GM12872 (cell line): ENCODE data around the gene ACSBG1.

Experiments
- TF ChIP-seq, protein P1 (sequence below): IDR thresholded peaks from 3 replicates; pipeline ENCODE4 v1.5.1; 2011; ENCODE audit warnings: low read depth, mild to moderate bottlenecking, low read length, moderate library complexity; ENCODE audit not compliant: insufficient read depth

Gene ACSBG1

DNA sequence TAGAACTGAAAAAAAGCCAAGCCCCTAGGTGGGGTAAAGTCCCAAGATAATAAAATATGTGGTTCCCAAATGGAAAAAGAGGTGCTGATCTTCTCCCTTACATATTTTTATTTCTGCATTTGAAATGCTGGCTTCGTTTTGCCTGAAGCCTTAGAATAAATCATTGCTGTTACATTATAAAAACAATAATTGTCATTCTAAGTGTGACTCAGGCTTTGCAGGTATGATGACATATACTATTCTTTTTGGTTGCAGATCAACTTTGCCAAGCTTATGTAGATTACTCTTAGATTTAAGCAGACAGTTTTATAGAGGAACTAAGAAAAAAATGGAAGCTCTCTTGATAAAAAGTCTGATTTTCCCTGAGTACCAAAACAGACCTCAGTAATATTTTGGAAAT lies 77.7 kb downstream of the ACSBG1 start:
- TF ChIP-seq, protein P1, sequence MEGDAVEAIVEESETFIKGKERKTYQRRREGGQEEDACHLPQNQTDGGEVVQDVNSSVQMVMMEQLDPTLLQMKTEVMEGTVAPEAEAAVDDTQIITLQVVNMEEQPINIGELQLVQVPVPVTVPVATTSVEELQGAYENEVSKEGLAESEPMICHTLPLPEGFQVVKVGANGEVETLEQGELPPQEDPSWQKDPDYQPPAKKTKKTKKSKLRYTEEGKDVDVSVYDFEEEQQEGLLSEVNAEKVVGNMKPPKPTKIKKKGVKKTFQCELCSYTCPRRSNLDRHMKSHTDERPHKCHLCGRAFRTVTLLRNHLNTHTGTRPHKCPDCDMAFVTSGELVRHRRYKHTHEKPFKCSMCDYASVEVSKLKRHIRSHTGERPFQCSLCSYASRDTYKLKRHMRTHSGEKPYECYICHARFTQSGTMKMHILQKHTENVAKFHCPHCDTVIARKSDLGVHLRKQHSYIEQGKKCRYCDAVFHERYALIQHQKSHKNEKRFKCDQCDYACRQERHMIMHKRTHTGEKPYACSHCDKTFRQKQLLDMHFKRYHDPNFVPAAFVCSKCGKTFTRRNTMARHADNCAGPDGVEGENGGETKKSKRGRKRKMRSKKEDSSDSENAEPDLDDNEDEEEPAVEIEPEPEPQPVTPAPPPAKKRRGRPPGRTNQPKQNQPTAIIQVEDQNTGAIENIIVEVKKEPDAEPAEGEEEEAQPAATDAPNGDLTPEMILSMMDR: no peak

DNA sequence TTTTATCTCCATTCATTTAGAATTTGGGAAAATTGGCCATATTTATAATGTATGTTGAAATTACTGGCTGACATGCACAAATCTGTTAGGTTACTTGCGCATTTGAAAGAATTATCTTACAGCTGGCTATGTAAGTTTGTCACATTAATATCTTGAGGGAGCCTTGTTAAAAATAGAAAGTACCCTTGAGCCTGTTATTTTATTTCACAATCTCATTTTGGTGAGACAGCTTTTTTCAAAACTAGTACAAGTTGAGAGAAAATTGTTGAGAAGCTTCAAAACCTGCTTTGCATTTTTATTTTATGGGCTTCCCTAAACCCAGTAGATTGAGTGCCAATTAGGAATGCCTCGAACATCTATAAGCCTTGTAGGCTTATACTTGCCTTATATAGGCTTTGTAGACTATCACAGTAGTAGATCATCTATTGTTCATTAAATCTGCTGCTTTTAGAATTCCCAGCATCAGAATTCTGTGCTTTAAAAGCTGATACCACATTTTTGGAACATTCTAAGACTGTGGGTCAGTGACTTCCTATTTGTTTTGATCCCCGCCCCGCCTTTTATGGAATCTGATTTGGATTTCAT lies 78.9 kb downstream of the ACSBG1 start:
- TF ChIP-seq, protein P1: no peak

DNA sequence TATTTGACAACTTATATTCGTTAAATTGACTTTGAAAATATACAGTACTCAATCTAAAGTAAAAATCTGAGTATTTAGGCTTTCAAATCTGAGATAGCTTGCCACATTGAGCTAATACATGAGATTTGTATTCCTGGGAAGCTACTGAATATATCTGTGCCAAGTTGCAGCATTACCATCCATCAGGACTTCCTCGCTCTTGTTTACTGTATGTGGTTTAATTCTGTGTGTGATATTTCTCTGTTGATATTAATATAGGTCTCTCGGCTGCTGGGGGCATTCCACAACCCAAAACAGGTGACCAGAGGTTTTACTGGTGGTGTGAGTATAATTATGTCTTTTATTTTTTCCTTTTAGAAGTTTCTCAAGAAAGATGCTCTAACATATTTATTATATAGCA lies 79.4 kb downstream of the ACSBG1 start:
- TF ChIP-seq, protein P1: no peak

DNA sequence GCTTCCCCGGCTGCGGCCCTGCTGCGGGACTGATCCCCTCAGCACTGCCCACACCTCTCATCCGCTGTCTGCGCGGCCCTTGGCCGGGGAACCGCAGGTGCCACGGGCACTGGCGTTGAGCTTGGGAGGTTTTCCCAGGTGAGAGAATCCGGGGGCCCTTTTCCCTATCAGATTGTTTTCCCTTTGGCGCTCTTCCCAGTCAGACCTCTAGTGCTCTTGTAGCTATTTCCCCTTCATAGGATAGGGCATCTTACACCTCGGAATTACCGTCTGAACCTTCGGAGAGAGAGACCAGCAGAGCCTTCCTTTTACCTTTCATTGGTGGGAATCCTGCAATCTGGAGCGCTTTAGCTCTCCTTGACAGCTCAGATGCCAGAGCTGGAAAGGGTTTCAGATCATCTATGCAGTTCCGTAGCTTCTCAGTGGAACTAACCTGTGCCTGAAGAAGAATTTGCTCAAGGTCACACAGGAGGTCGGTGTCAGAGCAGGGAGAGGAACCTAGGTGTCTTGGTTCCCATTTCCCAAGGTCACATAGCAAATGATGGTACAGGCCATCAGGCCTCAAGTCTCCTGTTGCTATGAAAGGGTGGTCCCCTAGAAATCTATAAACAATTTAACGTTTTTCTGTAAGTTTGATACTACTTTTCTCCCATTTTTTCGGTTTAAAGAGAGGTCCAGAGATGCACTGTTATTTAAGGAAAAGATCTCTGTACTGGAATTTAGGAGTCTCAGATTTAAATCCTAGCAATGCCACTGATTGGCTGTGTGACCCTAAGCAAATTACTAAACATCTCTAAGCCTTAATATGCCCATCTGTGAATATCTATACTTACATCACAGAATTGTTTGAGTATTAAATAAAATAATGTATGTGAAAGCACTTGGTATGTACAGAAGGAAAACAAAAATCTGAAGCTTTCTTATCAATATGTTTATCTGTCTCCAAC lies 84.3 kb downstream of the ACSBG1 start:
- TF ChIP-seq, protein P1: no peak

DNA sequence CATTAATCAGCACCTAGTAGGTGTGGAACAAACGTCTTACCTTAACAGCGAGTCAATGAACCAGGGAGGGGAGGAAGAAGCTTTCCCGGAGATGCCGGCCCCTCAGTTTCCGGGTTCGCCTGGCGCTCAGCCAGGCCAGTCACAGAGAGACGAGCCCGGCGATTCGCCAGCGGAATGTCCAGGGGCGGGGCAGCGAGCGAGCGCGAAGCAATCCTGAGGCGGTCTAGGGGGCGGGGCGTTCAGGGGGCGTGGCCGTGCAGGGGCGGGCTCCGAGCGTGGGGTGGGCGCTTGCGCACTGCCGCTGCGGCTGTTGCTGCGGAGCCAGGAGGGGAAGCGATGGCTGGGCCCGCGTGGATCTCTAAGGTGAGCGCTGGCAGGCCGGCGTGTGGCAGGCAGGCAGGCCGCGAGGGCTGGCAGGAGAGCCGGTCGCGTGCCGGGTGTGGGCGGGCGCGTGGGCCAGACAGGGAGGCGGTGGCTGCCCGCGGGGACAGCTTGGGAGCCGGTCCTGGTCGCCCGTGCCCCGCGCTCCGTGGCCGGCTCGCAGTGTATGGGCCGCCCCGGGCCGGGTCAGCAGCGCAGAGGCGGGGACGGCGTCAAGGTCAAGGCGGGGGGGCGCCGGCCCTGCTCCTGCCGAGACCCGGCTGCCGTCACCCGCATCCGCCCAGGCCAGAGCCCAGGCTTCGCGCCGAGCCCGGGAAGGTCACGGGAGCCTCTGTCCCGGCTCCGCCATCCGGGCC lies 85.1 kb downstream of the ACSBG1 start, which contains the start of gene IDH3A:
Gene IDH3A, plus strand, starts transcription at position 295 of the 737 bp plus-strand sequence. Its CDS starts 42 bp downstream, at position 337.
- TF ChIP-seq, protein P1: no peak

DNA sequence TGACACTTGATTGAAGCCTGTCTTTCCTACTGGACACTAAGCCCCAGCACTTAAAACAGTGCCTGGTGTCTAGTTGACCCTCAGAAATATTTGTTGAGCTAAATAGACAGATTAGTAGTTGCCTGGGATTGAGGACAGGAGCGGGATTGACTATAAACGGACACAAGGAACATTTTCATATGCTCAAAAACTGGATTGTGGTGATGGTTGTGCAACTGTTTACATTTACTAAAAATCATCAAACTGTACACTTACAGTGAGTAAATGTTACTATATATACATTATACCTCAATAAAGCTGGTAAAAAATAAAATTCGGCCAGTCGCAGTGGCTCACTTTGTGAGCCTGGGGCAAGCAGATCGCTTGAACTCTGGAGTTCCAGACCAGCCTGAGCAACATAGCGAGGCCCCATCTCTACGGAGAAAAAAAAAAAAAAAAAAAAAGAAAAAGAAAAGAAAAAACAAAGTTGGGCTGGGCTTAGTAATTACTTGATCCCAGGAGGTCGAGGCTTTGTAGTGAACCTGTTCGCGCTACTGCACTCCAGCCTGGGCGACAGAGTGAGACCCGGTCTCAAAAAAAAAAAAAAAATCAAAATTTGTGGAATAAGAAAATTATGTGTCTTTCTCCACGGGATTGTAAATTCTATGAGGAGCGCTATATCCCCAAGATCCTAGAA lies 85.8 kb downstream of the ACSBG1 start:
- TF ChIP-seq, protein P1: no peak
